Measurements from ENCODE around the gene FLT3.
"Not testable (repeated sequence)": the region's sequence is repeated elsewhere in the genome, so short reads cannot be mapped to it uniquely, and the experiment has no call there.

Gene FLT3

DNA sequence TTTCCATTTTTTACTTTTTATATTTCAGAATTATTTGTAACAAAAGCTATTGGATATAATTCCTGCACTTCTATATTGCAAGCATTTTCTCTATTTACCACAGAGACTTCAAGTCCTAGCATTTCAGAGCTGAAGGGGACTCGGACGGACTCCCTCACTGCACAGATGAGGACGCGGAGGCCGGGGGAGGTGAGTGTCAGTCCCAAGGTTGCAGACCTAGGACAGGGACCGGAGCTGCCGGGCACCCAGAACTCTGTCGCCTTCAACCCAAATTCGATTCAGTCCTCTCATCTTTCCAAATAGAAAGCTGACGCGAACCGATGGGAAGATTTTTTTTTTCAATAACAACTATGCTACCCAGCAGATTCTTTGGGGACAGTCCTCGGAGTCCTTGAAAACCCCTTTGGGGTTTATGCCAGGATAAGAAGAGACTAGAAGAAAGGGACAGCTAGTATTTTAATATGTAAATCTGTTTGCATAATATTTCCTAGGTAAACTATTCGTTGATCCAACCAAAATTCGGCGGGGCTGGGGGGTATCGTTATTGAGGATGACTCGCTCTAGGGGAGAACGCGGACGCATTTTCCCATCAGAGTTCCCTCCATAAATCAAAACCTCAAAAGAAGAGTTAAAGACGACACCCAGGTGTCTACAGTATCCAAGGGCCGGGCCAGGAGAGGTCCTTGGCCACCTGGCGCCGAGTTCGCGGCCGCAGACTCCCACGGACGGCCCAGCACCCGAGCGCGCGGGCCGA, 803 bp downstream of the FLT3 start:
- DNase-seq, result no peak

DNA sequence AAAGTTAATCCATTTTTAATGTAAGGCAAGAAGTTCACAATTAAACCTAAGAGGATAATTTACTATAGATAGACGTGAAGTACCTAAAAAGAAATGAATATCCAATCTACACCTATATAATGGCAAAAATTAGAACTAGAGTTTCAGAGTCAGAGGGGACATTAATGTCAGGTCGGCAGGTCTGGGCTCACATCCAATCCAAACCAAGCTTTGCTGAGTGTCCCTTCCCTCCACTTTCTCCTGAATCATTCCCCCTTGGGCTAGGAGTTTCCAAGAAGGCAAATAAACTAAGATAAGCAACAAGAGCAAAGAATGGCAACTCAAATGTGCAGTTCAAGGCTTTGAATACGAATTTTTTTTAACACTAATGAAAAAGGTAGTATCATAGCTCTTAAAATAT, 2.9 kb downstream of the FLT3 start:
- no peak for DNase-seq

DNA sequence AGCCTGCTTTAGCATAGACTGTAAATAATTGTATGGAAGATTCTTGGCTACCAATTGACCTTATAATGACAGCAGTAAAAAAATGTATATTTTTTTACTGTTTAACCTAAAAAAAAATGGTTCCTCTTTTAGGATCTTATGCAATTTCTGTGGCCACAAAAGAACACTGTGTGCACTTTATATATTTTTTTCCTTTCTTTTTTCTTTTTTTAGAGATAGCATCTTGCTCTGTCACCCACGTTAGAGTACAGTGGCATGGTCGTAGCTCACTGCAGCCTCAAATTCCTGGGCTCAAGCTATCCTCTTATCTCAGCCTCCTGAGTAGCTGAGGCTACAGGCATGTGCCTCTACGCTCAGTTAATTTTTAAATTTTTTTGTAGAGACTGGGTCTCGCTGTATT, 6.1 kb downstream of the FLT3 start:
- DNase-seq, result no peak

DNA sequence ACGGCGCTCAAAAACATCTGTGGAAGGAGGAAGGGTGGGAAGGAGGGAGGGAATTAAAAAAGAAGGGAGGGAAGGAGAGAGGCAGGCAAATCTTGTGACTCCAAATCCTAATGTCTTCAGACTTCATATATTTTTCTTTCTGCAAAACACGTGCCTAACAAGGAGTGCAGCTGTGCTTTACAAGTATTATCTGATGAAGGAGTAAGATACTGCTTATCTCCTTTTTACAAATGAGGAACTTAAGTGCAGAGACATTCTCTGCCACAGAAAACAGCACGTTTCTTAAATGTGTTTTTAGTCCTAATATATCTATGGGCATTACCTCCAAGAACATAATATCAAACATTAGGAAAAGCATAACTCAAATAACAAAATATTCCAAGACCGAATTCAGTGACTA, 6.5 kb downstream of the FLT3 start:
- DNase-seq, result no peak

DNA sequence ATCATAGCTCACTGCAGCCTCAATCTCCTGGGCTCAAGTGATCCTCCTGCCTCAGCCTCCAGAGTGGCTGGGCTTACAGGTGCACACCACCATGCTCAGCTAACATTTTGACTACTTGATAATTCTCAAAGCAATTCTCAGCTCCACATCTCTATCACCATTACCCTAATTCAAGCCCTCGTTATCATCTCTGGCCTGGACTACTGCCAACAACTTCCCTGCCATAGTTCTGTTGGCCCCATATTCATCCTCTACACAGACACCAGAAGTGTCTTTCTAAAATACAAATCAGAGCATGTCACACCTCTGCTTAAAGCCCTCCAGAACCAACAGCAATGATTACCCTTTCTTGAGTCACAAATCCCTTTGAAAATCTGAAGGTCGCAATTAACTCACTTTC, 7.9 kb downstream of the FLT3 start:
- no peak for DNase-seq

DNA sequence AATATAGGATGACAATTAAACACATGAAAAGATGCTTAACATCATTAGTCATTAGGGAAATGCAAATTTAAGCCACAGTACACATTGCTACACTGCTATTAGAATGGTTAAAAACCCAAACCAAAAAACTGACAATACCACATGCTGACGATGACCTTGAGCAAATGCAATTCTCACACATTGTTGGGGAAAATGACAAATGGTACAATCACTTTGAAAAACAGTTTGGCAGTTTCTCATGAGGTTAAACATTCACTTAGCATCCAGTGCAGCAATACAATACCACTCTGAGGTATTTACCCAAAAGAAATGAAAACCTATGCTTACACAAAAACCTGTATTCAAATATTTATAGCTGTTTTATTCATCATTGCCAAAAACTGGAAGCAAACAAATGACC, 11.3 kb downstream of the FLT3 start:
- no peak for DNase-seq

DNA sequence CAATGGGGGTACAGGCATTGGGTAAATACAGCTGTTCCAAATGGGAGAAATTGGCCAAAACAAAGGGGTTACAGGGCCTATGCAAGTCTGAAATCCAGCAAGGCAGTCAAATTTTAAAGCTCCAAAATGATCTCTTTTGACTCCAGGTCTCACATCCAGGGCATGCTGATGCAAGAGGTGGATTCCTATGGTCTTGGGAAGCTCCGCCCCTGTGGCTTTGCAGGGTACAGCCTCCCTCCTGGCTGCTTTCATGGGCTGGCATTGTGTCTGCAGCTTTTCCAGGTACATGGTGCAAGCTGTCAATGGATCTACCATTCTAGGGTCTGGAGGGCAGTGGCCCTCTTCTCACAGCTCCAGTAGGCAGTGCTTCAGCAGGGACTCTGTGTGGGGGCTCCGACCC, 22.6 kb downstream of the FLT3 start:
- not testable (repeated sequence) for DNase-seq

DNA sequence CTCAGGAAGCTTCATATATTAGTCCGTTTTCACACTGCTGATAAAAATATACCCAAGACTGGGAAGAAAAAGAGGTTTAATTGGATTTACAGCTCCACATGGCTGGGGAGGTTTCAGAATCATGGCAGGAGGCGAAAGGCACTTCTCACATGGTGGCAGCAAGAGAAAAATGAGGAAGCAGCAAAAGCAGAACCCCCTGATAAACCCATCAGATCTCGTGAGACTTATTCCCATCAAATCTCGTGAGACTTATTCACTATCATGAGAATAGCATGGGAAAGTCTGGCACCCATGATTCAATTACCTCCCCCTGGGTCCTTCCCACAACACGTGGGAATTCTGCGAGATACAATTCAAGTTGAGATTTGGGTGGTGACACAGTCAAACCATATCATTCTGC, 23.1 kb downstream of the FLT3 start:
- no peak for DNase-seq

DNA sequence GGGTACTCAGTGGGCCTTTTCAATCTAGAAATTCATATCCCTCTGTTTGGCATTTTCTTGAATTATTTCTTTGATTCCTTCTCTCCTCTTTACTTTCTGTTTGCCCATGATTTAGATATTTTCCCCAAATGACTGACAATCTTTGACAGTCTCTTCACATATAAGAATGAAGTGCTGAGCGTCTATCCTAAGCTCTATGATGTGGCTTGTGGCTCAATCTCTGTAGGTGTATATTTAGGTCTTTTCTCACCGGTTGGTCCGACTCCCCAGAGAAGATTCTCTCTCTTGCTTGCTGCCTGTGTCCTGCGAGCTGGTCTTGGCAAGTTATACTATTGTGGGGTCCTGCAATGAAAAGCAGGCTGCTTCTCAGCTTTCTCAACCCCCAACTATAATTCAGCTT, 29.0 kb downstream of the FLT3 start:
- DNase-seq, result no peak

DNA sequence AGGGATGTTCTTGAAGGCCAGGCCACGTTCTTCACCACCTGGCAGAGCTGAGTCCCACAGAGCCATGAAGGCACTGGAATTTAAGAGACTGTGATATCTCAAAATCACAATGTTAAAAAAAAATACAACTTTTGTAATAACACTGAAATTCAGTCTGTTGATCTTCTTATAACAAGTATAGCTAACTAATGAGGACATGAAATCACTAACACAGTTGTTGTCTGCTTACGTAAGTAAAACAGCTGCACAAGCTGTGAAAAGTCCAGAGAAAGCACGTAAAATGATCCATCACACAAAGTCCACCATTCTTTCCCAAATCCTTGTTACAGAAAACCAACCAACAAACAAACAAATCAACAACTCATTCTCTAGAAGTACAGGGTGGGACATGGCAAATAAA, 32.9 kb downstream of the FLT3 start:
- no peak for DNase-seq

DNA sequence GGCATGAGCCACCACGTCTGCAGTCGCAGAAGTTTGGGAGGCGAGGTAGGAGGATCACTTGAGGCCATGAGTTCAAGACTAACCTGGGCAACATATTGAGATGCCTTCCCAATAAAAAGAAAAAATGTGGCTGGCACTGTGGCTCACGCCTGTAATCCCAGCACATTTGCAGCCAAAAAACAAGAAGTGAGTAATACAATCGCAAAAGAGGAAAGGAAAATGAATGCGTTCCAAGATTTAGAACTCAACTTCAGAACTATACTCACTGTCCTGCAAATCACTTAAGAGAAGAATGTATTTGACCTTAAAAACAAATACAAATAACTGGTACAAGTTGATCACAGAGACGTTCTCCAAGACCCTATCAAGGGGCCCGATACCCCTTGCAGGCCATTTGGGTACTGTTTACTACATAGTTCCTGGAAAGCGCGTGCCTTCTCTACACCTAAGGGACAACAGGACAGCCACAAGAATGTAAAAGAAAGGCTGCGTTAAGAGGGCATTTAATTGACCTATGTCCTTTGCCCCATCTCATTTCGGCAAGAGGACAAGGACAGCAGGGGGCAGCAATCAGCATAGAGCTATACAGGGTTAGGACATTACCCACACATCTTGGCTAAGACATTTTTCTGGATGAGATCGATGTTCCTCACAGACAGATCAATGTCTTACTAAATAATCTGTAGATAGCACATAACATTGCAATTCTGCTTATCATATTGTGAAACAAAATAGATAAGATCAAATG, 41.3 kb downstream of the FLT3 start:
- peak; percentile 34 to 51 for DNase-seq

DNA sequence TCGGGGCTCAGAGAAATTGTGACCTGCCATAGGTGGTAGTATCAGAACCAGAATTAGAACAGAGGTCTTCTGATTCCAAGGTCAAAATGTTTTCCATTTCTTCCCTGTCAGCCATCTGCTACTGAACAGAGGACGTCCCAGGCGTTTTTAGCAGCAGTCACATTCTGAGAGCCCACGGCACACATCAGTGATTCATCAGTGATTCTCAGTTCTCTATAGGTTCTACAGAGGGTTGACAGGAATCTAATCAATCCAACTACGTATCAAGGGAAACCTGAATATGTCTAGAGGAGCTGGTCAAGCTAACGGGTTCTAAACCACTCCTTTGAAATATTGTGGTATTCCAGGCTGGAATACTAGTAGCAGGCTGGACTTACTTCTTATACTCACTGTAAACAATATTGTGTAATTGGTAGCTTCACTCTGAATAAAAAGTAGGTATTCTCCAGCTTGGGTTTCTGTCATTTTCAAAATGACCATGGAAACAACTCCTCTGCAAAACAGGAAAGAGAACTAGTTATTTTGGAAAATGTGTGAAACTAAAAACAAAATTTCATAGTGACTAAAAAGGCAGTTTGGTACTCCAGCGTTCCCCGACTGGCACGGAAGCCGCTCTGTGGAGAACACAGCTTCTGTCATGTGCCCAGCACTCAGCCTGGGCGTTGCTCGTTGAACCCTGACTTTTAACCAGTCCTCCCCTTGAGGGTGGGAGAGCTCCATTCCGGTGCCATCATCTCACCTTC, 43.2 kb downstream of the FLT3 start:
- DNase-seq, result no peak

DNA sequence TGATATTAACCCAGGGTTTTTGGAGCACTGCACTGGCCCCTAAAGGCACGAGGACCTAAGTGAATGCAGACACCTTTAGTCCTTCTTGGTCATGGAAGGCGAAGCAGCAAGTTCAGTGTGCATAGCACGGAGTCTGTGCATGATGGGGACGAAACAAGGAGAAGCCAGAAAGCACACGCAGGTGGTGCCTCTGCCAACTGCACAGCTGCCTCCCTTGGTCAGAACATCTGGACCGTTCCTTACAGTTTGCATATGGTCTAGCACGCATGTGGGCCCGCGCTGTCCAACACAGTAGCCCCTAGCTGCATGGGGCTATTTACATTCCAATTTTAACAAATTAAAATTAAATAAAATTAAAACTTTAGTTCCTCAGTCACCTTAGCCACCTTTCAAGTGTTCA, 44.0 kb downstream of the FLT3 start:
- DNase-seq, result no peak

DNA sequence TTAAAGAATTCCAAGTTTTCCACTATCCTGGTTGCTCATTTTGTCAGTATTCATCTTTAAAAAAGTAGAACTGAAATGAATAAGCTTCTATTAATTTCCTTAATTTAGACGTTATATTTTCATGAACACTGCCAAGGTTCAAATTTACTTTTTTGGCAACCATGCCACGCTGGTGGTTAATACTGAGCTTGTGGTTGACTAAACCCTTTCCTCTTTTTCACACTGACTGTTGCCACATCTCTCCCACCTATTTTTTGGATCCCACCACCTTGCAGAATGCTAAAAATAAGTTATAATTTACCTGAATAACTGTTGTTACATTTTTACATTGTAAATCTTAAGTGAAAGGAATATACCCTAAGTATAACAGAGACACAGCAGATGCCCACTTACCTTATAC, 45.0 kb downstream of the FLT3 start:
- DNase-seq, result no peak

DNA sequence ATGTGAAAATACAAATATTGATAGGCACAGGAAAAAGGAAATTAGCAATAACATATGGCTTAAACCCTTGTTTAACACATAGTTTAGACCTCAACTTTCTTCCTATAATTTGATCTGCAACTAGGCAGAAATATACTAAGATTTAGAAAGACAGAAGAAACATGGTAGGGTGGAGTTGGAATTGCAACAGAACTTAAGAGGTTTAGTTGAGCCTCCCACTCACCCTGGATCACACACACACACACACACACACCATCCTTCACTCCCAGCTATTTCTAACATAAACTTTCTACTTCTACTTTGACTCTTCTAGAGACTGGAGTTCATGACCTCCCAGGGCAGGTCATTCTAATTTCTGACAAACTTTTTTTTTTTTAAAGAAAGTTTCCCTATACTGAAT, 47.4 kb downstream of the FLT3 start:
- no peak for DNase-seq

DNA sequence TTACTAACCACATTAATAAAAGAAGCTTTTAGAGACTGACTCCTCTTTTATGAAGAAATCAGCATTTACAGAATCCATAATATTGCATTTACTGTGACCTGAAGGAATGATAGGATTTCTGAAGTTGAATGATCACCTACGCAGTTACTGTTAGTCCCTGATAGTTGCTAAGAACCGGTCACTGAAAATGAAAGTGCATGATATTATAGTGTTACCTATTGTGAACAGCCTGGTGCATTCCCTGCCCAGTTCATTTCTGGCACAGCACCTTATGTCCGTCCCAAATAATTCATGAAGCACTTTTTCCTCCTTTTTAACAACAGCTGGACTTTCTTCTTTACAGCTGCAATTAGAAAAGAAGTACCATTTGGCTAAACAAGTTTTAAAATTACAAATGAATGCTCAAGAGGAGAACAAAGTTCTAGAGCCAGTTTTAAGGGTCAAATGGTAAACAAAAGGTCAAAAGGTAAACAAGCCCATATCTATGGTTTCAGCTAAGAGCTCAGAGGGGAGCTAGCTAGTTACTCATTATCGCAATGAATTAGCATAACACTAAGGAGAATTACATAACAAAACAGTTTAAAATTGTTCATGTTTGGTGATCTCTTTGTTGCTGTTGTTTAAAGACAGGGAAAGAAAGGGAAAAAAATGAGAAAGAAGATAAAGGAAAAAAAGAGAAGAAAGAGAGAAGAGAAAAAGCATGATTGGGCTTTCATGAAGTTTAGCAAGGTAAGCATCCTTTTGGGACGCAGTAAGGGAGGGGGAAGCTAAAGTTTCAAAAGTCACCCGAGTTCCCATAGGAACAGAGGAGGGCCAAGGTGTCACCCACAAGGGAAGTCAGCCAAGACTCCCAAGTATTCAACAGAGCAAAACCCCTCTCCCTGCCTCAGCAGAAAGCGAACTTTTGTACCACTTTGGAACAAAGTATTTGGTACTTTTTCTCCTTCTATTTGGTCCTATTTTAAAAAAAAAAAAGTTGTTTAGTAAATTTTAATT, 50.2 kb downstream of the FLT3 start:
- no peak for DNase-seq

DNA sequence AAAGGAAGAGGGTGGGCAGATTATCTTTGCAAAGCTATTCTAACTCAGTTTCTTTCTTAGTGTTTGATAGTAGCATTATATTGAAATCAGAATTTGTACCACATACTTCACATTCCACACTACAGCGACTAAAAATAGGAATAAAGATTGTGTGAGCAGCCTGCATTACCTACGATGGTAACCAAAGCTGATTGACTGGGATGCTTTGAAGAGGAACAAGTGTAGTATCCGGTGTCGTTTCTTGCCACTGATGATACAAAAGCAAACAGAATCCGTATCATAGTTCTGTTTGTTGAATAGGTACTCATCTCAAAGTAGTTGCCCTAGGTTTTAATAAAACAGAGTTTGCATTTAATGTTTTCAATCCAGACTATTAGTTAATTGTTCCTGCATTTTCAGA, 51.2 kb downstream of the FLT3 start:
- DNase-seq, result no peak

DNA sequence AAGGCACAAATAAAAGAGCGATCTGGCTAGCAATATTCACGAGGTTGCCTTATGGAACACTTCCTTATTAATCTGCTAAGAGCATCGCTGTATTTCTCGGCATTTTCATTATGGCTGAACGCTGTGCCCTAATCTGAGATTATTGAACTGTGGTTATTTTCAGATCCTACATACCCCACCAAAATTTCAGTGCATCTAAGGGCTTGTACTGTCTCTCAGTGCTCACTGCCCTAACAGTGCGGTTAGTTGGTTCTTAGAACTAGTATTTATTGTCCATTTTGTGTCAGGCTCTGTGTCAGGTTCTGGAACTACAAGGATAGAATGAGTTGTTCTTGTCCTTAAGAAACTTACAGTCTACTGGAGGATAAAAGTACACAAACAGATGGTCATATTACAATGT, 51.6 kb downstream of the FLT3 start:
- DNase-seq, result no peak

DNA sequence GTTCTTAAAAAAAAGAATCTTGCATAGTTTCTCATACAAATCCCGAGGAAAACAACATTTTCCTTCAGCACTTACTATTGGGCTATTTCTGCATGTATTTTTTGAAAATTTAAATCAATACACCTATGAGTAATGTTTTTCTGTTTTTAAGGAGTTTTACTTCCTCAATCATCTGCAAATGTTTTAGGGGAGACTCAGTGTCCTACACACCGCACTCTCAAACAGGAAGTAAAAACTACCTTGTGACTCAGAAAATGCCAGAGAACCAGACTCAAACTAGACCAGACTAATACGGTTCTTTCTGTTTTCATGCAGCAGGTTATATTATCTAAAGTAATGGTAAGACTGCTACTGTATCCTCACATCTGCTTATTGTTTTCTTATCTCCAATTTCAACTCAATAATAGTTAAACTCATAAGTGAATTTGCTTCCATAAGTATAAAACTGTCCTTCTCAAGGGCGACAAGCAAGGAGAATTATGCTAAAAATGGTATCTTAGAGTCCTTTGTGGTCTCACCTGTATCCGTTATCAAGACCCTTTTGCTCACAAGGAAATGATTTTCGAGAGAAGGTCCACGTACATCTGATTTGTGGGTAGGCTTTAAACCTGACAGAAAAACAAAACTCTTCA, 52.5 kb downstream of the FLT3 start:
- DNase-seq, result no peak

DNA sequence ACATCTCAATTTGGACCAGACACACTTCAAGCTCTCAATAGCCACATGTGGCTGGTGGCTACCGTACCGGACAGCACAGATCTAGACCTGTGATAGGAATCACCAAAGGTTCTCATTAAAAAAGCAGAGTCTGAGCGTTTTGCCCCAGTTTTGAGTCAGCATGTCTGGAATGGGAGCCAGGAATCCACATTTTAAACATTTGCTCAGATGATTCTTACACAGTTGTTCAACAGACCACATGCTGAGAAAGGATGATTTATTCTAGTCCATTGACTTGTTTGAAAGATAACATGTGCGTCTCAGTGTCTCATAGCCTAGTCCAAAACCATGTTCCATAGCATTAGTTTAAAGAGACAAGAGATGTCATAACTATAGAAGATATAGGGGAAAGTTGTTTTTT, 53.4 kb downstream of the FLT3 start:
- no peak for DNase-seq

DNA sequence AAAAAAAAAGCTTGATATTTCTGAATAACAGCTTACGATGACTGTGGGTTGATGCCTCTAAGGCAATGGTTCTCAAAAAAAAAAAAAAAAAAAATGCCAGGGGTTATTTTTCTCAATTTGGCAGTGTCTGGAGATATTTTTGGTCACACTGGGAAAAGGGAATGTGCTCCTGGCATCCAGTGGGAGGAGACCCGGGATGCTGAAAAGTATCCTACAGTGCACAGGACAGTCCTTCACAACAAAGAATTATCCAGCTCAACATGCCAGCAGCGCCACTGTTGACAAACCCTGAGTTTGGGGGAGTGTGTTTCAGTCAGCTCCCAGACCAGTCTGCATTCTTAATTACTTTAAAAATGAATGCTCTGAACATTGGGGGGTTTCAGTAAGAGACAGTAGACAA, 54.5 kb downstream of the FLT3 start:
- no peak for DNase-seq

DNA sequence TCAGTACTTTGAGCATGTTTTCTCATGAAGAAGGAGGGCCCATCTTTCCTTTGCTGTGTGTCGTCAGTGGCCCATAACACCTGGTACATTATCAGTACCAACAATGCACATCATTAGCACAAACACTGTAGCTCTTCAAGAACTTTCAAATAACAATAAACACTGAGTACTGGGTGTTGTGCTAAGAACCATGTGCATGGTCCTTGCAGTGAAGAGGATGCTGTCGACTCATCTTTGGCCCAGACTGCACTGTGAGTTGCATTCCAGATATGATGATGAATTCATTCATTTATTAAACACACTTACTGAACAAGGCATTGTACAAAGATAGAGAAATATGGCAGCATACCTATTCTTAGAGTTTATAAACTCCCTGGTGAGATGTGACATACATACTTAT, 55.8 kb downstream of the FLT3 start:
- DNase-seq, result no peak
